HG03108 (cell line): Measurements from ENCODE around the gene C20orf202.
A peak's percentile ranks its signal among the peaks of the same experiment; 100 is the strongest.
"Not testable (repeated sequence)": the region's sequence is repeated elsewhere in the genome, so short reads cannot be mapped to it uniquely, and the experiment has no call there.

Experiments used
- ATAC-seq: cut with Tn5 transposase; IDR thresholded peaks from one replicate; pipeline ENCODE4 v1.9.1; 2021; ENCODE audit warnings: moderate library complexity; ENCODE audit not compliant: unreplicated experiment

C20orf202 gene

DNA sequence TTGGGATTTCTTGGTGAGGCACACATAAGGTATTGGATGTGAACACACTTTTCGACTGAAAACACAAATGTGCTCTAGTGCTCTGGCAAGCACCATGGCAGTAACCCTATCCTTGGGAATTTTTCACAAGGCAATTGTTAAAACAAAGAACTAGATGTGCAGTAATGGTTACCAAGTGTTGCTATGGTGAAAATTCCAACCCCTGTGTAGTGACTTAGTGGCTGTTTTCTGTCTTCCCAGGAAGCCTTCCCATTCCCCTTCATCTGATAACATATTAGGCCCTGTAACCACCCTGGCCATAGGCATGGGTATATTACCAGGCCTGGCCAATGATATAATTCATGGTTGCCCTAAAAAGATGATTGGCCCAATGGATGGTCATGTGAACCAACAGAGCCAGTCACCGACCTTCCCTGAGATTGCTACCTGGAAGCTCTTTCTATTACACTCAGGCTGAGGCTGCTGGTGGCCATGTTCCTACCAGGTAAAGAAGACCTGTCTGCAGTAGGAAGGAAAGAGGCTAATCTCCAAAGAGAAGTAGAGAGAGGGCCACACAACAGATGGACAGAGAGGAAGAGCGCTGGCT lies 4.1 kb downstream of the C20orf202 start:
- ATAC-seq = no peak

DNA sequence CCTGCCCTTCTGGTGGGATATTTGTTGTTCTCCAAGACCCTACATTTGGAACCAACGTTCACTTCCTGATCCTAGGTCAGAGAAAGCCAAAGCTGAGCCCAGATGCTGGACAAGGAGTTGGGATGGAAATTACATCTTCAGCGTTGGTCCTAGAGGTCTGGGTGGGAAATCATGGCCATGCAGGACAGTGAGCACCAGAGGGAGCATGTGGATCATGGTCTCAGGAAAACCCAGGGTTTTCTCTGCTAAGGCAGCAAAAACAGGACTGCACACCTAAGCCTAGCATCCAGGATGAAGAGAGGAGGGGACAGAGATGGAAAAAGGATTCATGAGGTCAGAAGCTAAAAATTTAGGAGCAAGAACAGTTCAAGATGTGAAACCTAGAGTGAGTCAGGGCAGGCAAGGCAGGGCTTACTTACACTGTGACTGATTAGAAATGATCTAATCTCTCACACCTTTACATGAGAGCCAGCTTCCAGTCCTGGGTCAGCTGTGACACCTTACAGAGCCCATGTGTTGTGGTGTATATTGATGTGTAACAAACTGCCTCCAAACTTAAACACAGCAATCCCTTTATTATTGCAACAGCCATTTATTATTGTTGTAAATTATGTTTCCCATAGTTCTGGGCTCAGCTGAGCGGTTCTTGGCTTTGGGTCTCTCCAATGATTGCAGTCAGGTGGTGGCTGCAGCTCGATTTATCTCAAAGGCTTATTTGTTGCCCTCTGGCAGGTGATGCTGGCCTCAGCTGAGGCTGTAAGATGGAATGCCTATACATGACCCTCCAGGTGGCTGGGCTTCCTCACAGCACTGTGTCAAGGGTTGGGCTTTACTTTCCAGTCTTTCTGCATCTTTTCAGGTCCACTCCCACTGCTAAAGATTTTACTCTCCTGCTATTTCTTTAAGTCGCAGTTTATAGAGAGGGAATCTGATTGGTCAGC lies 6.5 kb downstream of the C20orf202 start:
- ATAC-seq = no peak

DNA sequence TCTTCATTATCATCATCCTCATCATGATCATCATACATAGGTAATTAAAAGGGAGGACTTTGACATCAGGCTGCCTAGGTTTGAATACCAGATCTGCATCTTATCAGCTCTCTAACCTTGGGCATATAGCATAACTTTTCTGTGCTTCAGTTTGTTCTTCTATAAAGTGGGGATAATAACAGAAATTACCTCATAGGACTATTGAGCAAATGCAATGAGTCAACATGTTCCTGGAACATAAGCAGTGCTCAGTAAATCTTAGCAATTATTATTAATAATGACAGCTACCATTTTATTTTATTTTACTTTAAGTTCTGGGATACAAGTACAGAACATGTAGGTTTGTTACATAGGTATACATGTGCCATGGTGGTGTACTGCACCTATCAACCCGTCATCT lies 7.2 kb downstream of the C20orf202 start:
- no peak for ATAC-seq

DNA sequence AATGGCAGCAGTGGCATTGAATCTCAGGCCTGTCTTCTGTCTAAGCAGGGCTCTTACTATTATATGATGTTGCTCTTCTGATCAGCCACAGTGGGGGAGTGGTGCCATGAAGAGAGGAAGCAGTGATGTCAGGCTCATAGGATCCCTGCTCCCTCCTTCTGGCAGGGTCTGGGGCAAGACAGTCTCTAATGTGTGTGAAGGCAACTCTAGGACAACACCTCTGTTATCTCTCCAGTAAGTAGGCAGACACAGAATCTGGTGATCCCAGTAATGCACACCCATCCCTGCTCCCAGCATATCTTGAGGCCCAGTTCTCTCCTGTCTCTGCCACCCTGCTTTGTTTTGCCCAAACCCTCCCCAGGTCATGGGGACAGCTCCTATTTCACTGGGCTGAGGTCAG lies 8.8 kb downstream of the C20orf202 start:
- no peak for ATAC-seq

DNA sequence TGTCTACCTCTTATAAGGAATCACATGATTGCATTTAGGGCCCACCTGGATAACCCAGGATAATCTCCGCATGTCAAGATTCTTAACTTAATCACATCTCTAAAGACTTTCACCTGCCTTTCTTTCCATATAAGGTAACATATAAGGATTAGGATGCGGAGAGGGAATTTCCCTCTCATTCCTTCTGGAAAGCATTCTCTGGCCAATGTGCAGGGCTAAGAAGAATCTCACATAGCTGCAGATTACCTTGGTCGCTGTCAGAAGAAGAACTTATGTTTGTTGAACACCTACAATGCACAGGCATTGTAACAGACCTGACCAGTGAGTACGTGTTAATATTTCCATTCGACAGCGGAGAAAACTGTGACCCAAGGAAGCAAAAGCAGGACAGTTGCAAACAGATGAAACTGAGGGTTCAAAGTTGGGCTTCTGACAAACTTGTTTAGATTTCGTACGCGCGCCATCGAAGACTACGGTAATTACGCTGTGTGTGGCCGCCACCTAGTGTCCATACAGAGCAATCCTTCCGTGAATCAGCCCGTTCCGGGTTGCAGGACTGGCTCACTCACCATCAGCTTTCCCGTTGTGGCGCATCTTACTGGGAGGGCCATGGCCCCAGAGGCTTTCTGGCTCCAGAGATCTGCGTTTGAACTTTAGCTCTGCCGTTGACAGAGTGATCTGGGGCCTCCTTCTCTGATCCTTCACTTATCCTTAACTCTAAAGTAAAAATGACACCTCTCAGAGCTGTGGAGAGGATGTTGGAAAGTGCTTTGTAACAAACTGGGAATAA lies 9.5 kb downstream of the C20orf202 start:
- ATAC-seq = peak; percentile 61

DNA sequence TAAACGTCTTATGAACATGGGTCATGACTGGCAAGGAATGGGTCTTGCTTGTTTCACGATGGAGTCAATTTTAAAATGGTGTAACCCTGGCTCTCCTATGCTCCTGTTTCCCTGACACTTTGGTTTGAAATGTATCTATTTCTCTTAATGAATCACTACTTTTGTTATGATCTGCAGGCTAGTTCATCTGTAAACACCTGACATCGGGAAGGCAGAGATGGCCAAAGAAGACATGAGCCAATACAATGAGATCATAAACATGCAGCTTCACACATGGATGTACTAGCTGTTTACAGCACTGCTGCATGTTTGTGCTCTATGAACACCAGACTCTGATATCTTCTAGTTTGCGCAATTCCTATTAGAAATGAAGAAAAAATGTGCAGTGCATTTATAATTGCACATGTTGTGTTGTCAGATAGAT lies 11.6 kb downstream of the C20orf202 start:
- ATAC-seq = no peak

DNA sequence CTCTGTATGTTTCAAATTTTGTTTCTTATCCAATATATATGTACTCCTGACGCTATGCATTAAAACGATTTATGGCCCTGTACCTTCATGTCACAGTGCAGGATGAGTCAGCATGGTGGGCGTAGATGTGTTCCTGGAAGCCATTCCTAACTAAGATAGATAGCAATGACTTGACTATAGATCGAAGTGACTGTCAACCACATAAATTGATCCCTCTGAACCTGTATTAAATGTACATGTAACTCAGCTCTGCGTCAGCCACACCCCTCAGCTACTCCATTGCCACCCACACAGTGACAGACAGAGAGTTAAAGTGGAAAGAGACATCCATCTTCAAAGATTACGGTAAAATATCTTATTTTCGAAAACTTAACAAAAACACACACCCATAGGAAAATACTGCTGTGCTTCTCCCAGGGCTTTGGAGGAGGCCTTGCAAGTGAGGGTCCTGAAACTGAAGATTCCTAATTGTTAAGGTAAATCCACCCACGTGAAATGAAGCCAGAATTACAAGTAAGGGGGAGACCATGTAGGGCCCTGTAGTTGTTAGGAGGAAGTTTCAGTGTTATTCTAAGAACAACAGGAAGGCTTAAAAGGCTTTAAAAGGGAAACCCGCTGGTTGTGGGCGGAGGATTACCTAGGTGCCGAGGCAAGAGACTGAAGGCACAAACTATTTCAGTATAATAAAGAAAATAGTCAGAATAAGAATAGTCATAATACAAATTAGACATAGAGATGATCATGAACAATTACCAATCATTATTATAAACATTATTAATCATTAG lies 12.3 kb downstream of the C20orf202 start:
- no peak for ATAC-seq

DNA sequence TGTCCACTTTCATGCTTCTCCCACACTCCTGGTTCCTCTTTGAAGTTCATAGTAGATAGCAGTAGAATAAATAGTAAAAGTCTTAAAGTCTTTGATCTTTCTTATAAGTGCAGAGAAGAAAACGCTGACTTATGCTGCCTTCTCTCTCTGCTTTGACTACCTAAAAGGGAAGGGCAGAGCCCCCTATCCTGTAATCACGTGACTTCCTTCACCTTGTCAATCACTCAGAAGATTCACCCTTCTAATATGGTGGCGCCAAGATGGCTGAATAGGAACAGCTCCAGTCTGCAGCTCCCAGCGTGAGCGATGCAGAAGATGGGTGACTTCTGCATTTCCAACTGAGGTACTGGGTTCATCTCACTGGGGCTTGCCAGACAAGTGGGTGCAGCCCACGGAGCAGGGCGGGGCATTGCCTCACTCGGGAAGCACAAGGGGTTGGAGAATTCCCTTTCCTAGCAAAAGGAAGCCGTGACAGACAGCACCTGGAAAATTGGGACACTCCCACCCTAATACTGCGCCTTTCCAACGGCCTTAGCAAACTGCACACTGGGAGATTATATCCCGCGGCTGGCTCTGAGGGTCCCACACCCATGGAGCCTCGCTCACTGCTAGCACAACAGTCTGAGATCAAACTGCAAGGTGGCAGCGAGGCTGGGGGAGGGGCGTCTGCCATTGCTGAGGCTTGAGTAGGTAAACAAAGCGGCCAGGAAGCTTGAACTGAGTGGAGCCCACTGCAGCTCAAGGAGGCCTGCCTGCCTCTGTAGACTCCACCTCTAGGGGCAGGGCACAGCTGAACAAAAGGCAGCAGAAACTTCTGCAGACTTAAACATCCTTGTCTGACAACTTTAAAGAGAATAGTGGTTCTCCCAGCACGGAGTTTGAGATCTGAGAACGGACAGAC lies 13.5 kb downstream of the C20orf202 start:
- ATAC-seq = not testable (repeated sequence)

DNA sequence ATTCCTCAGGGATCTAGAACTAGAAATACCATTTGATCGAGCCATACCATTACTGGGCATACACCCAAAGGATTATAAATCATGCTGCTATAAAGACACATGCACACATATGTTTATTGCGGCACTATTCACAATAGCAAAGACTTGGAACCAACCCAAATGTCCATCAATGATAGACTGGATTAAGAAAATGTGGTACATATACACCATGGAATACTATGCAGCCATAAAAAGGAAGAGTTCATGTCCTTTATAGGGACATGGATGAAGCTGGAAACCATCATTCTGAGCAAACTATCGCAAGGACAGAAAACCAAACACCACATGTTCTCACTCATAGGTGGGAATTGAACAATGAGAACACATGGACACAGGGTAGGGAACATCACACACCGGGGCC lies 19.5 kb downstream of the C20orf202 start:
- not testable (repeated sequence) for ATAC-seq

DNA sequence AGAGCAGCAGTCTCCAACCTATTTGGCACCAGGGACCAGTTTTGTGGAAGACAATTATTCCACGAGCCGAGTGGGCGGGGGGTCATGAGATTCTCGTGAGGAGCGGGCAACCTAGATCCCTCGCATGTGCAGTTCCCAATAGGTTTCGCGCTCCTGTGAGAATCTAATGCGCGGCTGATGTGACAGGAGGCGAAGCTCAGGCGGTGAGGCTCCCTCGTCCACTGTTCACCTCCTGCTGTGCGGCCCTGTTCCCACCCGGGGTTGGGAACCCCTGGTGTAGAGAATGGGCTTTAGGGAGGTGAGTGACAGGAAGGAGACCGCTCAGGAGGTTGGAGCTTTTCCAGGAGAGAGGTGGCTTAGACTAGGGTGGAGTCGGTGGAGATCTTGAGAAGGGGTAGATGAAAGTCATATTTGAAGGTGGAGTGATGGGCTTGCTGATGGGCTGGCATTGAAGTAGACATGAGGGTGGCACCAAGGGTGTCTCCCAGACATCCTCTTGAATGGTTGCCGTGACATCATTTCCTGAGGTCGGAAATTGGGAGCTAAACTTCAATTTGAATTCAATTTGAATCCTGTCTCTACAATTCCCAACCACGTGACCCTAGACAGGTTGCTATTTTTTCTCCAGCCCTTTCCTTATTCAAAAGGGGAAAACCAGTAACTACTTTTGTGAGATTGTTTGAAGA lies 21.1 kb downstream of the C20orf202 start:
- ATAC-seq = no peak

DNA sequence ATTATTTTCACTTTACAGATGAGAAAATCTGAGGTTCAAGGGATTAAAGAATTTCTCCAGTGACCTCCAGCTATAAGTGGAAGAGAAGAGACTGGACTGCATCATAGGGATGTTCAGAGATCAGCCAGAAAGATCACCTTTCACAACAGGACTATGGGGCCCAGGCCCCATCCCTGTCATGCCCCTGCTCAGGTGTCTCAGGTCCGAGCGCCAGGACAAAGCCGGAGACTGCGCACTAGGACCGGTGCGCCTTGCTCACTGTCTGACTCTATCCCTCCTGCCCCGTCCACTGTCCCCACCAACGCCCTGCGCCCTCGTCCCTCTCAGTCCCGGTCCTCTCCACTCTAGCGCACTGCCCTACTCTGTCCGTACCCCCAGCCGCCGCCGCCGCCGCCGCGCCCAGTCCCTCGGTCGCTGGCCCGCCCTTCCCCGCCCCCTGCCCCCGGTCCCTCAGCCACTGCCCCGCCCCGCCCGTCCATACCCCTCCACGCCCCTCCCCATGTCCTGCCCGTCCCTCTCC lies 22.1 kb downstream of the C20orf202 start:
- ATAC-seq = no peak

DNA sequence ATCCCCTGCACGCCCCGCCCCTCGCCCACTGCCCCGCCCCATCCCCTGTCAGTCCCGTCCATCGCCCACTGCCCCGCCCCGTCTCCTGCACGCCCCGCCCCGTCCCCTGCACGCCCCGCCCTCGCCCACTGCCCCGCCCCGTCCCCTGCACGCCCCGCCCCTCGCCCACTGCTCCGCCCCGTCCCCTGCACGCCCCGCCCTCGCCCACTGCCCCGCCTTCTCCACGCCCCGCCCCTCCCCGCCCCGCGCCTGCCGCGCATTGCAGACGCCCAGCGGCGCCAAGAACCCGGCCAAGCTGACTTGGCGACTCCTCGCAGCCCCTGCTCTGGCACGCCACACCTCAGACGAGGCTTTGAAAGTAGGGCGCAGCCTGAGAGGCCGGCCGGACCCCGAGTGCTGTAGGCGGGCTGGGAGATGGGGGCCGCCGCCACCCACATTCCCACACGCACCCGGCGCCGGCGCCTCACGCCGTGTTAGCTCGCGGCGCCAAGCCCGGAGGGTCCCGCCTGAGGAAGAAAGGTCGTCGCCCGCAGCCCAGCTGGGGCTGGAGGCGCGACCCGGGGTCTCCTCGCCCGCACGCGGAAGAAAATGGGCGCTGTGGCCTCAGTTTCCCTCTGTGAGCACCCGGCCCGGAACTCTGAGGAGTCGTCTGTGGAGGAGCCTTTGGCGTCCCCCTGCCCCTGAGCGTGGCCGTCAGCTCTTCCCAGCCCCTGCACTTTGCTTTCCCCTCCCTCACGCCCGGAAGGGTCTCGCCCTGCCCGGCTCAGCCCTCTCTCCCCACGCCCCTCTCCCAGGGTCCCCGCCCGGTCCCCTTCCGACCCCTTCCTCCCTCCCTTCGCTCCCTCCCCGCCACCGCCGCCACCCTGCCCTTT lies 22.8 kb downstream of the C20orf202 start, which contains the start of gene RAD21L1:
TSS of gene RAD21L1 (plus strand) at position 262 of the 872 bp plus-strand sequence. CDS start 2,410 bp downstream, outside the sequence.
- ATAC-seq = no peak

DNA sequence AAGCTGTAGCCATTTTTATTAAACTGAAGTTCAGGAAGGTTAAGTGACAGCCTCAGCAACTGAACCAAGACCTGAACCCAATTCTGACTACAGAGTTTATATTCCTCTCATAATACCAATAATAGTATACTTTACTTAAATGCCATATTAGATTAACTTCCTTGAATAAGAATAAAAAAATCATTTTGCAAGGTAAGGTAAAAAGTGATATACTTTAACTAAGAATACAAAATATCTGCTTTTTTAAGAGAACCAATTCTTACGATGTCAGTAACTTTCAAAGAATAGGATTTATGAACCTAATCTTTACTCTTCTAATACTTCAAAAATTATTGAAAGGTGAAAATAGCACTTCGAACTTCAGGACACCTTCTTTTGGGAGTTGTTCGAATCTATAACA lies 26.3 kb downstream of the C20orf202 start:
- no peak for ATAC-seq

DNA sequence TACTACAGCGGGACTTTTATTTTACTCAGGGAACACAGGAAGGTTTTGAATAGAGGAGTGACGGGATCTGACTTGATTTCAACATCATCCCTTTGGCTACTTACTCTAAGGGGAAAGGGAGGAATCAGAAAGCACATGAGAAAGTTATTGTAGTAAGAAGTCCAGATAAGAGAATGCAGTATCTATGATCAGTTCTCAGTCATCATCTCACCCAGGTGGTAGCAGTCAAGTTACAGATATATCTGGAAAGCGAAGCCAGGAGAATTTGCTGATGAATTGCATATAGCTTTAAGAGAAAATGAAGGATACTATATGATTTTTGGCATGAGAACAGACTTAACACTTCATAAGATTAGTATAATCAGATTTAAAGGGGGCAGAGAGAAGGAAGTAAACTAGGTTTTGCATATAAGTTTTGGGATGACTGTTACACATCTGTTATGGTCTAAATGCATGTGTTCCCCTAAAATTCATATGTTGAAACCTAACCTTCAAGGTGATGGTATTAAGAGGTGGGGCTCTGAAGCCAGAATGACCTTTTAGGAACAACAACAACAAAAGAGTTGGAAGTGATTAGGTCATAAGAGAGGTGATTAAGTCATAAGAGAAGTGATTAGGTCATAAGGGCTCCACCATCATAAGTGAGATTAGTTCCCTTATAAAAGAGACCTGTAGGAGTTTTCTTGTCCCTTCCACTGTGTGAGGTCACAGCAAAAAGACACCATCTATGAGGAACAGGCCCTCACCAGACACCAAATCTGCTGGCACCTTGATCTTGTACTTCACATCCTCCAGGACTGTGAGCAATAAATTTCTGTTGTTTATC lies 29.2 kb downstream of the C20orf202 start:
- no peak for ATAC-seq

DNA sequence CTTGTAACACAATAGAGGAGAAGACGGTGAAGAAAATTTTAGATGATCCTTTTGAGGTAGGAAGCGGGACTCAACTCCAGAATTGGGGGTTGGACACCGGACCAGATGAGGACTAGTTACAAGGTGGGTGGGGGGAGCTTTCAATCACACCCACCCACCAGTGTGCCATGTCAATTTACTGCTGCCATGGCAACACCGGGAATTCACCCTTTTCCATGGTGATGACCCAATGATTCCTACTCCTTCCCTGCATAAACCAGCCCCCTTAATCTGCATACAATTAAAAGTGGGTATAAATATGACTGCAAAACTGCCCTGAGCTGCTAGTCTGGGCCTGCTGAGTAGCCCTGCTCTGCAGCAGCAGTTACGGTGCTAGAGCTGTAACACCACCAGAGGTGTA lies 37.3 kb downstream of the C20orf202 start:
- ATAC-seq = no peak

DNA sequence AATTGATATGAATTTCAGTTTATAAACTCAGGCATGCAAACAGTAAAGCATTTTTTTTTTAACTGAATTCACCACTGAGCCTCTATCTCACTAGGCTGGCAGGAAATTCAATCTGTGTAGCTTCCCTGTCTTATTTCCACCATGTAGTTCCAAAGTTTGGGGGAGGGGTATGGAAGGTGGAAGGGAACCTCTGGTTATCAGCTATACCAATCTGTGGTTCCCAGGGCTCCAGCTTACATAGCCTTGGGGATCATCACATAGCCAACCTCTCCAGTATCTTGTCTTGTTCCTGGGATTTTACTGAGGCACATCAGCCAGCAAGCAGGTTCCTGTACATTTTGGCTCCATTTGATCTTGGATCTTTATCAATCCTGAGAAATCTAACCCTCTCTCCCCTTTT lies 38.2 kb downstream of the C20orf202 start:
- ATAC-seq = no peak

DNA sequence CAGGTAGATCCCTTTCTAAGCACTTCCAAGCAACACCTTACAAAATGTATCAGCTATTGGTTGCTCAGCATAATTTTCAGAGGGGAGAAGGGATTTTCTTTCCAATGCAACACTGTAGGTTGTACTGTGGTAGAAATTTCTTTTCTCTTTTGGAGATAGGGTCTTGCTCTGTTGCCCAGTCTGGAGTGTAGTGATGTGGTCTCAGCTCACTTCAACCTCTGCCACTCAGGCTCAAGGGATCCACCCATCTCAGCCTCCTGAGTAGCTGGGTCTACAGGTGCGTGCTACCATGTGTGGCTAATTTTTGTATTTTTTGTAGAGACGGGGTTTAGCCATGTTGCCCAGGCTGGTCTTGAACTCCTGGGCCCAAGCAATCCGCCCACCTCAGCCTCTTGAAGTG lies 38.8 kb downstream of the C20orf202 start:
- no peak for ATAC-seq
